HG03469 (cell line): ENCODE measurements around the gene PHRF1.
"Not testable (repeated sequence)": the region's sequence is repeated elsewhere in the genome, so short reads cannot be mapped to it uniquely, and the experiment has no call there.

ENCODE experiments used
- ATAC-seq: cut with Tn5 transposase; IDR thresholded peaks from one replicate; pipeline ENCODE4 v1.9.1; 2021; ENCODE audit warnings: mild to moderate bottlenecking, moderate library complexity, moderate number of reproducible peaks; ENCODE audit not compliant: unreplicated experiment

Gene PHRF1

GRCh38 chr11:650482-650881, 74.2 kb downstream of the PHRF1 start:
- no peak for ATAC-seq

GRCh38 chr11:653136-653535, 76.9 kb downstream of the PHRF1 start:
- not testable (repeated sequence) for ATAC-seq

- ATAC-seq = no peak
Measured at GRCh38 chr11:653837-654236, 77.6 kb downstream of the PHRF1 start.

GRCh38 chr11:654444-654843, 78.2 kb downstream of the PHRF1 start:
- not testable (repeated sequence) for ATAC-seq

- no peak for ATAC-seq
Measured at GRCh38 chr11:655036-655726, 78.9 kb downstream of the PHRF1 start.

- ATAC-seq = no peak
Measured at GRCh38 chr11:656426-656825, 80.2 kb downstream of the PHRF1 start.

- ATAC-seq = no peak
Measured at GRCh38 chr11:656866-657265, 80.6 kb downstream of the PHRF1 start.

- ATAC-seq = no peak
Measured at GRCh38 chr11:657691-658126, 81.4 kb downstream of the PHRF1 start.

GRCh38 chr11:659532-660085, 83.3 kb downstream of the PHRF1 start:
- ATAC-seq = no peak

- no peak for ATAC-seq
Measured at GRCh38 chr11:660281-660680, 84.0 kb downstream of the PHRF1 start.

- ATAC-seq = no peak
Measured at GRCh38 chr11:660681-661444, 84.6 kb downstream of the PHRF1 start.
